Stimulated activated CD8-positive, alpha-beta memory T cell treated with anti-CD3 and anti-CD28 coated beads, Interleukin-15, amount 100 ng/mL, for 48 hours (primary cell): Measurements from ENCODE around the gene CLEC14A.

Source experiments
- DNase-seq, 2 donors: peaks; one replicate each; pipeline ENCODE4 v3.0.0-alpha.2; 2020; ENCODE audit warnings: low read depth in 2 of 2

The CLEC14A gene, protein sequence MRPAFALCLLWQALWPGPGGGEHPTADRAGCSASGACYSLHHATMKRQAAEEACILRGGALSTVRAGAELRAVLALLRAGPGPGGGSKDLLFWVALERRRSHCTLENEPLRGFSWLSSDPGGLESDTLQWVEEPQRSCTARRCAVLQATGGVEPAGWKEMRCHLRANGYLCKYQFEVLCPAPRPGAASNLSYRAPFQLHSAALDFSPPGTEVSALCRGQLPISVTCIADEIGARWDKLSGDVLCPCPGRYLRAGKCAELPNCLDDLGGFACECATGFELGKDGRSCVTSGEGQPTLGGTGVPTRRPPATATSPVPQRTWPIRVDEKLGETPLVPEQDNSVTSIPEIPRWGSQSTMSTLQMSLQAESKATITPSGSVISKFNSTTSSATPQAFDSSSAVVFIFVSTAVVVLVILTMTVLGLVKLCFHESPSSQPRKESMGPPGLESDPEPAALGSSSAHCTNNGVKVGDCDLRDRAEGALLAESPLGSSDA

GRCh38 chr14:38255673-38256532, at the start of gene CLEC14A:
Gene CLEC14A, minus strand, starts transcription at chr14:38256093. Its CDS starts 71 bp downstream, at chr14:38256022.
- no peak for DNase-seq

DNA sequence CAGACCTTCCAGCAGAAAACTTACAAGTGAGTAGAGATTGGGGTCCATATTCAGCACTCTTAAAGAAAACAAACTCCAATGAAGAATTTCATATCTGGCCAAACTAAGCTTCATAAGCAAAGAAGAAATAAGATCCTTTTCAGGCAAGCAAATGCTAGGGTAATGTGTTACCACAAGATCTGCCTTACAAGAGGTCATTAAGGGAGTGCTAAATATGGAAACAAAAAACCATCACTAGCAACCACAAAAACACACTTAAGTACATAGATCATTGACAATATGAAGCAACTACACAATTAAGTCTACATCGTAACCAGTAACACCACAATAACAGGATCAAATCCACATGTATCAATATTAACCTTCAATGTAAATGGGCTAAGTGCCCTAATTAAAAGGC, 47.1 kb upstream of the CLEC14A start:
- DNase-seq: no peak

DNA sequence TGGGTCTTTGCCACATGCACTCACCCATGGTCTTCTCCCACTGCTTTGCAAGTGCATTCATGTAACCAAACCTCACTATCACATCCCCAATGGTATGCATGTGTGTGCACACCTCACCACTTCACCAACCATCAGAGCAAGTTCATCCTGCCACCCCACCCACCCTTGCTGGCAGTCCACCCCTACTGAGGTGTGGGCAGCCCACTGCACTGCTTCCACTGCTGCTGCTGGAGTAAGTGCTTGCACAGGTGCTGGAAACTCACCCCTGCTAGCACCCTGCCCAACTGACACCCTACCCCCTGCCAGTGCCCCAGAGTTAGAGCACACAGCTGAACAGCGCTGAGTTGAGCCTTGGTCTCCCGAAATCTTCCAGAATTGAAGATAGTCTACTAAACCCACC, 46.1 kb upstream of the CLEC14A start:
- no peak for DNase-seq

DNA sequence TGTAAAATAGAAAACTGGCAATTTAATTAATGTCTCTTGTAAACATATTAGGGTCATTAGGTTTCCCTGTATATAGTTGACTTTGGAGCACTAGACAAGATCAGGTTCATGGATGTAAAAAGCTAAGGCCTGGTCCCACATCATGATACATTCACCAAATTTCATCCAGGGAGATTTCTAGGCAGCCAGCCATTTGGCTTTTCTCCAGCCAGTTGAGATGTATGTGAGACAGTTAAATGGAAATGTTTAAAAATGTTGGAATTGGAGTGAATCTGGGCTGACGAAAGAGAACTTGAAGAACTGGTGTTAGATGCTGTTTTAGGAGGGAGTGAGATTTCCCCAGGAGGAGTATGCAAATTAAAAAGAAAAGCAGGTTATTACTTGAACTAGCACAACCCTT, 41.8 kb upstream of the CLEC14A start:
- DNase-seq: no peak

DNA sequence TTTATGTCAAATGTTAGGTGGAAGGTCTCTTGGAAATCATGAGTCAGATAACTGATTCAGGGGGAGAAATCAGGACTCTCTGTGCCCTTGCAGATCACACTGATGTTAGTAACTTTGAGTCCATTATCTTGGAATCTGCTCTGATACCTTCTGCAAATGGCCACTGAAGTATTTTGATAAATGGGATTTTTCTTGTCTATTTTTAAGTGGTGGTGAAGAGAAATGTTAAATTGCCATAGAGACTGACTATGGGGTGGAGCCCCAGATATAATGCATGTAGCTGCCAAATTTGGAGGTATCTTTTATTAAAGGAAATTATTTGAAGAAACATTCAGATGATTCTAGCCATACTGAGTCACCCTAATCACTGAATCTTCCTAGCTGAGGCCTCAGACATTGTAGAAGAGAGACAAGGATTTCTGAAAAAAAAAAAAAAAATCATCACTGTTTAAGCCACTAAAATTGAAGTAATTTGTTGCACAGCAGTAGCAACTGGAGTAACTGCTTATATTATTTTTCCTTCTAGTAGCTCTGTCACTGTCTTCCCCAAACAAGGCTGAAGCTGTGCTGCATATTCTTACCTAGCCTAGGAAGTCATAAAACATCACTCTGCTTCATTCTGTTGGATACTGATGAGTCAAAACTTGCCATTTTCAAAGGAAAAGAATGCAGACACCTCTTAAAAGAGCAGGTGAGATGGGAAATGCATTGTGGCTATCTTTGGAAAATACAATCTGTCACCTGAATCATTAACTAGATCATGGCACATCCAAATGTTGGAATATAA, 36.0 kb upstream of the CLEC14A start:
- no peak for DNase-seq

GRCh38 chr14:38290601-38291188, 34.8 kb upstream of the CLEC14A start:
- DNase-seq: no peak

- DNase-seq: no peak
Observed at GRCh38 chr14:38286452-38286851, 30.6 kb upstream of the CLEC14A start.

DNA sequence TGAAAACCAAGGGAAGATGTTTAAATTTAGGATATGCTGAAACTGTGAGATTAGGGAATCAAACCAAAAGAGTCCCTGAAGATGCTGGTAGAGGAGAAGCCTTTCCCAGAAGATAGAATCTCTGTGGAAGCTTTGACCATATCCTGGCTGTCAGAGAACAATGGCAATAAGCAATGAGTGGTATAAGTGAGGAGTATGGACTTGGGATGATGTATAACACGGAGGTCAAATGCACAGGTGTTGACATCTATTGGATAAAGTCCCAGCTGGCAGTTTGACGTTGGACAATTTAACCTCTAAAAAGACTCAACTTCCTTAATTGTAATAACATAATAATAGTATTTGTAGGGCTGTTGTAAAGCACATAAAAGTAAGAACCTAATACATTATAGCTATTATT, 30.1 kb upstream of the CLEC14A start:
- DNase-seq: no peak

DNA sequence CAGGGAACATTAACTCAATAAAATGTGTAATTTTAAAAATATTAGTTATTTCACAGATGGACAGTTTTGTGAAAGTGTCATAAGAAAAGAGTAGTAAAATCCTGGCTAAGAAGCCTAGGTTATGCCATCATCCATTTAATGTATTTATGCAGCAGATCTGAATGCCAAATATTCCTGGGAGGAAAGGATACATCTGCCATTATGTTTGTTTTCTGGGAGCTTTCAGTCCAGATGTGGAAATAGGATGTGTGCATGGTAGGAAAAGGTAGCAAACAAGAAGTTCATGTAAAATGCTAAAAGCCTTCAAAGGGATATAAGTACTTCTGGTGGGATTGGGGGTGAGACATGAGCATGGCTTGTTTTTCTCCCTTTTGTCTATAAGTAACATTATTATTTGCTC, 27.0 kb upstream of the CLEC14A start:
- no peak for DNase-seq

DNA sequence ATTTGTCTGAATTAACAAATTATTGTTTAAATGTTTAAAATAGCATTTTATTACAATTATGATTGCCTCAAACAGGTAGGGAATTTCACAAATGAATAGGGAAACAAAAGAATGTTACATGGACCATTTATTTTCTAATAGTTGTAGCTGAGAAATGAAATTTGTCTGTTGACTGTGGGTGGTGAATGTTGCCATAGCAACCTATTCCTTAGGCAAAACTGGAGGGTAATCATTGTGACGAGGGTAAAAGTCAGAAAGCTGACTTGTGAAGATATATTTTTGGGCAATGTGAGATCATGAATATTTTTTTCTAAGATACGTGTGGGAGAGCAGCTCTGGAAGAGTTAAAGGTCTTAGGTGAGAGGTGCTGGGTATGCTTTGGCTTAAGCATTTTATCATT, 24.2 kb upstream of the CLEC14A start:
- no peak for DNase-seq

- no peak for DNase-seq
Observed at GRCh38 chr14:38279572-38279971, 23.7 kb upstream of the CLEC14A start.

DNA sequence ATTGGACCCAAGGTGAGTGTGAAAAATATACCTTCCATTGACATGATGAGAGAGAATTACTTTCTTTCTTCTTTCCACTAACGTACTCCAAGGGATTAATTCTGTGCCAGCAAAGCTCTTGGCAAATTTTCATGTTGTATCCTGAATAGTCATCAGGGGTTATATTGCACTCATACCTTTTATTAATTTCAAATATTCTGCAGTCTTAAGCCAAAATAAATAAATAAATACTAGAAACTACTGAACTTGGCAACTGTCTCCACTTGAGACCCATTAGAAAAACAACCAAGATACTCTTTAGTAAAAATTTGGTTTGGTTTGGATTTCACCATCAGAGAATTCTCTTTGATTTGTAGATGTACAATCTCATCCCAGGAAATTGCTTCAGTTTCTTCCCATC, 22.1 kb upstream of the CLEC14A start:
- DNase-seq: no peak

GRCh38 chr14:38262844-38263243, 7.0 kb upstream of the CLEC14A start:
- no peak for DNase-seq

GRCh38 chr14:38261620-38262019, 5.7 kb upstream of the CLEC14A start:
- DNase-seq: no peak

DNA sequence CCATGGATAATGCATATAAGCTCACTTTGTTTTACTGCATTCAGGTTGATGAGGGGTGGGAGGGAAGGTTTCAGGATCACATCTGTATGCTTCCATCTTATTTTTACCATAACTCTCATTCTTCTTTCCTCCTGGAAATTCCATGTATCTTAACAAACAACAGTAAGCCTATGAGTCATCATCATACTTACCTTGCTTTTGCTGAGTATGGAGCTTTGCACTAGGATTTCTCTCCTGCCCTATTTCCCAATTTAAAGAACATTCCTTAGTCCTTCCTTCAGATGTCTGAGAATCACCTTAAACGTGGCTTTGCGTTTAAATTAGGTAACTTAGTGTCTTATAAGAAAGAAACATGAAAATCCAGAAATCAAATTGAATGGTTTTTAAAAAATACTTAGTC, 1.6 kb upstream of the CLEC14A start:
- DNase-seq: no peak

DNA sequence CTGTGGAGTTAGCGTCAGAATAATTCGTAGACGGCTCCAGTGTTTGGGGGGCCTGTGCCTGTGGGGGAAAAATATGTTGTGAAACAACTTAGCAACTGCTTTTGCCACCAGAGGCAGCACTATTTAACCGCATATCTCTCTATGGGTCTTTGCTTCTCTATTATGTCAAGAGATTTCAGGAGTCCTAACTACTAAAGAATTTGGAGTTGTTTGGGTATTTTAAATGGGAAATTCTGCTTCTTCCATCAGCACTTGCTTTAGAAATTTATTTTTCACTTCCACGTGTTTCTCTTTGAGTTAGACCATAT, 594 bp upstream of the CLEC14A start:
- no peak for DNase-seq

- DNase-seq: no peak
Observed at GRCh38 chr14:38255408-38255672, 553 bp downstream of the CLEC14A start.

DNA sequence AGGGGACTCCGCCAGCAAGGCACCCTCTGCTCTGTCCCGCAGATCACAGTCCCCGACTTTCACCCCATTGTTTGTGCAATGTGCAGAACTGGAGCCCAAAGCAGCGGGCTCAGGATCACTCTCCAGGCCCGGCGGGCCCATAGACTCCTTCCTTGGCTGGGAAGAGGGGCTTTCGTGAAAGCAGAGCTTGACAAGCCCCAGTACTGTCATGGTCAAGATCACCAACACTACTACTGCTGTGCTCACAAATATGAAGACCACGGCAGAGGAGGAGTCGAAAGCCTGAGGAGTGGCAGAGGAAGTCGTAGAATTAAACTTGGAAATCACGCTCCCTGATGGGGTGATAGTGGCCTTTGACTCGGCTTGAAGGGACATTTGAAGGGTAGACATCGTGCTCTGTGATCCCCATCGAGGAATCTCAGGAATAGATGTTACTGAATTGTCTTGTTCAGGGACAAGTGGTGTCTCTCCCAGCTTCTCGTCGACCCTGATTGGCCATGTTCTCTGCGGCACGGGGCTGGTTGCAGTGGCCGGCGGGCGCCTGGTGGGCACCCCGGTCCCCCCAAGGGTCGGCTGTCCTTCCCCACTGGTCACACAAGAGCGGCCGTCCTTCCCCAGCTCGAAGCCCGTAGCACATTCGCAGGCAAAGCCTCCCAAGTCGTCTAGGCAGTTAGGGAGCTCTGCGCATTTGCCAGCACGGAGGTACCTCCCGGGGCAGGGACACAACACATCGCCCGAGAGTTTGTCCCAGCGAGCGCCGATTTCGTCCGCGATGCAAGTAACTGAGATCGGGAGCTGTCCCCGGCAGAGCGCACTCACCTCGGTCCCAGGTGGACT, 1.1 kb downstream of the CLEC14A start:
- no peak for DNase-seq

DNA sequence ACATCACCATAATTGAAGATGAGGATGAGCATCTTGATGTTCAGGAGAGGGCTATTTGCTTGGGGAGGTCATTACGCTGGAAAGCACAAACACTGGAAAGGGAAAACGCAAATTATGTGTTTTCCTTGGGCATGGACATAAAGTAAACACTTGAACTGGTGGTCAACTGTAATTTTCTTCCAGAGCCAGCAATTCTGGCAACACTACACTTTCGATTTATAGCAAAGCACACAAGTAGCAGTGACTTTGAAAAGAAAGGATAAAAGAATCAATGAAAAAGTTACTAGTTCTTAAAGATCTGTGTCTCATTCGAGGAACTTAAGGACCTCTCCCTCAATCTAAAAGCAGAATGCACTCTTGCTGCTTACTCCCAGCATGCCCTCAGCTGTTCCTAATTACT, 2.2 kb downstream of the CLEC14A start:
- no peak for DNase-seq

DNA sequence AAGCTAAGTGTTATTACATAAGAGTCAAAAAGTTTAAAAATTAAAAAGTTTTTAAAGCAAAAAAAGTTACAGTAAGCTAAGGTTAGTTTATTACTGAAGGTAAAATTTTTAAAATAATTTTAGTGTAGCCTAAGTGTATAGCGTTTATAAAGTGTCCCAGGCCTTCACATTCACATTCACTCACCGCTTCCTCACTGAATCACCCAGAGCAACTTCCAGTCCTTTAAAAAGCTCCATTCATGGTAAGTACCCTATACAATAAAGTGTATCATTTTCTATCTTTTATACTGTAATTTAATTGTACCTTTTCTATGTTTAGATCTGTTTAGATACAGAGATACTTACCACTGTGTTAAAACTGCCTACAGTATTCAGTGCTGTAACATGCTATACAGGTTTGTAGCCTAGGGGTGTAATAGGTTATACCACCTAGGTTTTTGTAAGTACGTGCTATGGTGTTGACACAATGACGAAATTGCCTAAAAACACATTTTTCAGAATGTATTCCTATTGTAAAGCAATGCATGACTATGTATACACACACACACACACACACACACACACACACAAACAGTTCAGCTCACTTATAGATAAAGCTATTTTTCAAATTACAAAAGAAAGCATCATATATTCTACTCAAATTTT, 3.7 kb downstream of the CLEC14A start:
- no peak for DNase-seq

DNA sequence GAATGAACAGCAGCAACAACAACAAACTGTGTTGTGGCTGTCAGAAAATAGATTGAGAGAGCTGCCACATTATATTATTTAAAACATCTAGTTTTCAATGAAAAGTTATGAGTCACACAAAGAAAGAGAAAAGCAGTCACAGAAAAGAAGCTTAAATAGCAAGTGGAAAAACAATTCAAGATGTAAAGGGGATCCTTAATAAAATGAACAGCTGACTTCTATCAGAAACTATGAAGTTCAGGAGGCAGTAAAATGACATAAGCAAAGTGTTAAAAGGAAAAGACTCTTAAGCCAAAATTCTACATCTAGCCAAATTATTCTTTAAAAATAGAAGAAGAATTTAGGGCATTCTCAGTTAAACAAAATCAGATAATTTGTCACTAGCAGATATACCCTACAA, 5.6 kb downstream of the CLEC14A start:
- no peak for DNase-seq
